HG02852 (cell line): ENCODE results near the gene FUT7.
"Not testable (repeated sequence)": the region's sequence is repeated elsewhere in the genome, so short reads cannot be mapped to it uniquely, and the experiment has no call there.

Source experiments
- ATAC-seq: cut with Tn5 transposase; IDR thresholded peaks from one replicate; pipeline ENCODE4 v1.9.1; 2021; ENCODE audit warnings: mild to moderate bottlenecking, moderate library complexity; ENCODE audit not compliant: unreplicated experiment

The FUT7 gene

DNA sequence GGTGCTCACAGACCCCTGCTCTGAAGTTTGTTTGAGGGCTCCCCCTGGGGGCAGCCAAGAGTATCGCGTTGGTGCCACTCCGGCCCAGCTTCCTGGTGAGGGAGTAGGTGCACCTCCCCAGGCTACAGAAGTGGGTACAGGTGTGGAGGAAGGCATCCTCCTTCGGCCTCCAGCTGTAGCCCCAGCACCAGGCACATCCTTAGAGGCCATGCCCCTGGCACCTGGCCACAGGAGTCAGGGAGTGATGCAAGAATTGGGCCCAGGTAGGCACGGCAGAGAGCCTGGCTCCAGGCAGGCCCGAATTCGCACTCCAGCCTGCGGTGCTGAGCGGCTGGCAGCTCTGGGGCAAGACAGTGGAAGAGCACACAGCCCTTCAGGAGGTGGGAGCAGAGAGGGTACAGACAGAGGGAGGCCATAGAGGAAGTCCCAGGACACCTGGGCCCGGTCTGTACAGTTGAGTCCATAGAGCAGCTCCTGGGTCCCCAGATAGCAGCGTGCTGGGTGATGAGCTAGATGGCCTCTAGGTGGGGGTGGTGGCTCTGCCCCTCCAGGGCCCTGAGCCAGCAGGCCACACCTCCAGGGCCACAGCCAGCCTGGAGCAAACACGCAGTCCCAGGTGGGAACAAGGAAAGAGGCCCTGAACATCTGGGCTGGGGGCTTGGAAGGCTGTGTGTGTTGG is 36.1 kb upstream of the FUT7 start:
- ATAC-seq: no peak

DNA sequence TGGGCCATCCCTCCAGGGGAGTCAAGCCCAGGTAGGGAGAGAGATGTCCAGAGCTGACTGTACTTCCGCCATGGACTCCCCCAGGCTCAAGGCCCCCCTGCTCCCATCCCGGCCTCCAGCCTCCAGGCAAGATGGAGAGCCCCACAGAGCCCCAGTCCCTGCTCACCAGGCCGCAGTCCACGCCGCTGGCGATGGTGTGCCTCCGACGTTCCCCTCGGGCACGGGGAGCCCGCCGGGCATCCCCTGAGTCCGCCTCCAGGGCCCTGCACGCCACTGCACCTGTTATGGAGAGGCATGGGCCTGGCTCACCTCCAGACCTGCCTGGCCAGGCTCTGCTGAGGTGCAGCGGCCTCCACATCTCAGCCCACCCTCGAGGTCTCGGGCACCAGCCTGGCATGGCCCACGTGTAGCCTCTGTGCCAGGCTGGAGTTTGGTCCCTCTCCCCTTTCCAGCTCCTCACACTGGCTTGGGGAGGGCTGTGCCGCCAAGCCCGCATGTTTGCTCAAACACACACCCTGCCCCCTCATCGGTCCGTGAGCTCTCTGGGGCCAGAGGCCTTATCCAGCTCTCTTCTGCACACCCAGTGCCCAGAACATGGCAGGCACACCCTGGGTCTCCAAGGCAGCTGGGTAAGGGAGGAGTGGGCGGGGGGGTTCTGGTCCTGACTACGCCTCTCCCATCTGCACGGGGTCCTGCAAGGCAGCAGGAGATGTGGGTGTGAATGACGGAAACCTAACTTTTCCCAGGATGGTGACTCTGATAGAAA is 34.4 kb upstream of the FUT7 start:
- ATAC-seq: no peak

DNA sequence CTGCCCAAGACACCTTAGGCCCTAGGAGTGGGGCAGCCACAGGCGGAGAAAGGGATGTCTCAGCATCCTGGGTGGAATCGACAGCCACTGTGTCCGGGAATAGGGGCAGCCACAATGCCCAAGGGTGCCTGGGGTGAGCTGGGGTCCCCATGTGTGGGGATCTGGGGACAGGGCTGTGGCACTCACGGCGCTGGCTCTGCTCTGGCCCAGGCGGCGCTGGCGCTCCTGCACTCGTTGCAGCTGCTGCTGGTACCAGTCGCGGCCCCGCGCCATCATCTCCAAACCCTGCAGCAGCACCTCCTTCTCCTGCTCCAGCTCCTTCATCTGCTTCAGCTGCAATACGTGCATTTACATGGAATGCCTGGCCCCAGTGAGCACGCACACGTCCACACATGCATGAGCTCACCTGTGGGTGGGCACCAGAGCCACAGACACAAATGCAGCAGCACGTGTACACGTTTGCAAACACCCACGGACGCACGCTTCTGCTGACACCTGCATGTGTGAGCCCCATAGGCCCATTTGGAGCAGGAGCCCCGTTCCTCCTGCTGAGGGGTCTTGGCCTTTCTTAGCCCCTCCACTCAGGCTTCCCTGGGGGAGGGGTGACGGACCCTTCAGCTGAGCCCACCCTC is 33.6 kb upstream of the FUT7 start:
- no peak for ATAC-seq

DNA sequence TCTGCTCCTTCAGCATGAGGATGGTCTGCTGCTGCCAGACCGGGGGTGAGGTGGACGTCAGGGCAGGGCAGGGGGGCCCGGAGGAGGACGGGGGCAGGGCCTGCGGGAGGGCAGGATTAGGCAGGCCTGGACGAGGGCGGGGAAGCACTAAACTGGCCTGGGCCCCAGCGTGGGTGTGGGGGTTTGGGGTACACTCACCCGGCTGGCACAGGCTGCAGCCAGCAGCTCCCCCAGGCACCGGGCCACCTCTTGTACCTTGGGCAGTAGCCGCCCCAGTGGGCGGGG is 32.9 kb upstream of the FUT7 start:
- no peak for ATAC-seq

DNA sequence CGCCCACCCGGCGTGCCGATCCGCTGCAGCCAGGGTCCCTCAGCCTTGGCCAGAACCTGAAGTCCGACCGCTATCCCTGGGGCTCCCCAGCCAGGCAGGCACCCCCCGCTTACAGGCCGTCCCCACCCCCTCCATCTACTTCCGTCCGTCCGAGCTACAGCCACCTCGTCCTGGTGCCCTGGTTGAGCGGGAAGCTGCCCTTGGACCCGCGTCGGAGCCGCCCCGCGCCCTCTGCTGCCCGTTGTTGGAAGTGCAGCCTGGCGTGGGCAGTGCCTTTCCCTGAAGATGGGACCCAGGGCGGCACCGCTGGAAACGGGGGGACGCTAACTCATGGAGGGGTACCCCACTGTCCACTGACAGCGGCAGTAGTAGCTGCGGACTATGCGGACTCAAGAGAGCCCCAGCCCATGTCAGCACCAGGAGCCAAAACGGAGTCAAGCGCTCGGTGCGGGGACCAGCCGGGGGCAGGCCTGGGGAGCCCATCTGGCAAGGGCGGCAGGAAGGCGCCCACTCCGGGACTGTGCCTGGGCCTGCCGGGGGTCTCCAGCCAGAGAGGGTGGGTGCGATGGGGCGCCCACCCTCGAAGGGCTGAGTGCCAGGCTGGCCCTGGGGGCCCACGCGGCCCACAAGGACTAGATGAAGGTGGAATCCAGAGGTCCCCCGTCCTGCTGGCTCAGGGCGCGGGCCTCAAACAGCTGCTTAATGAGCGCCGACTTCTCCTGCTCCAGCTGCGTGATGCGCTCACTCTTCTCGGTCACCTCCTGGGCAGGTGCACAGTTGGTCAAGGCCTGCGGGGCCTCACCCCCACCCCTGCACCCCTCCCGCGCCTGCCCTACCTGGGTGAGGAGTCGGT is 32.4 kb upstream of the FUT7 start:
- no peak for ATAC-seq

DNA sequence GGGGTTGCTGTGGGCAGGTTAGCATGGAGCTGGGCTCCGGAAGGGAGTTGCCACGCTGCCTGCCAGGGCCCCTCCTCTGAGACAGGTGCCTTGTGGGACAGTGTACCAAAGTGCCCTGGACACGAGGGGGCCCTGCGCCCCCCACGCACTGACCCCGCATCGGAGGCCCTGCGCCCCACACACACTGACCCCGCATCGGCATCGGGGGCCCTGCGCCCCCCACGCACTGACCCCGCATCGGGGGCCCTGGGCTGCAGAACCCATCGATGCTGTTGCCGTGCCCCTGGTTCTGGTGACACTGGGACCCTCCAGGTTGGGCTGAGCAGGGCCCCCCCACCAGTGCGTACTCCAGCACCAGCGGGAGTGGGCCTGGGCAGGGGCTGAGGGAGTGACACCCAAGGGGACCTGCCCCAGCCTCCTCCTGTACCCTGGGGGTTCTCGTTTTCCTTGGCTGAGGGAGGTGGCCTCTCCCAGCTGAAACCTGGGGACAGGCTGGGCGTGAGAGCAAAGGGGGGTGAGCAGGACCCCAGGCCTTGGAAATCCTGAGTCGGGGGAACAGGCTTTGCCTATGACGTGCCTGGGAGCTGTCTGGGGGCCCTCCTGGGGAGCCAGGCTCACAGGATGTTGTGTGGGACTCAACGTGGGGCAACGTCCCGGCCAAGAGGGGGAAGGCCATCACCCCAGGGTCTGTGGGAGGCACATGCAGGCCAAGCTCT is 31.6 kb upstream of the FUT7 start:
- no peak for ATAC-seq

DNA sequence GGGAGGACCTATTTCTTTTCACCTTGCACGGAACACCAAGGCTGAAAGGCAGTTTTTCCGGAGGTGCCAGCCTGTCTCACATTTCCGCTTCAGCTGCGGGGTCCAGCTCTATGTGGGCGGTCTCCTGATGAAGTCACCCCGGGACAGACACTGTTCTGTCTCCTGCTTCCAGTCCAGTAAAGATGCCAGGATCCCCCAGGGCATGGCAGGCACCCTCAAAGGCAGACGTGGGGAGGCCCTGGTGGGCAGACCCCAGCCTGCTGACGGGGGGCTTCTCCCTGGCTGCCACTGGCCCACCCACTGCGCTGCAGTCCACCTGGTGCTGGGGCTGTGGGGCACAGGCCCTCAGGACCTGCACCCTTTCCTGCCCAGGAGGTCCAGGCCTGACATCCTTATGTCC is 30.9 kb upstream of the FUT7 start:
- not testable (repeated sequence) for ATAC-seq

DNA sequence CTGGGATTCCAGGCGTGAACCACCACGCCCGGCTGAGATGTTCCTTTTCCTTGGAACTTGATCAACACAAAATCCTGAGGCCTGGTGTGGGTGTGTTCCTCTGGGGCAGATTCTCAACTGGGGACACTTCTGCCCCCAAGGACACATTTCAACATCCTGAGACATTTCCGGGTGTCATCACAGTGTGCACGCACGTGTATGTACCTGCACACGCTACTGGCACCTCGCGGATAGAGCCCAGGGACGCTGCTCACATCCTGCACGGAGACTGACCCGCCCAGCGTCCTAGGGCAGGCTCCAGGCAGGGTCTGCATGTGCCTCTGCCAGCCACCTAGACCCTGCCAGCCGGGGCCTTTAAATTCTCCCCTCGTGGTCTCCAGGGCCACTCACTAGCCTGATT is 30.5 kb upstream of the FUT7 start:
- no peak for ATAC-seq

DNA sequence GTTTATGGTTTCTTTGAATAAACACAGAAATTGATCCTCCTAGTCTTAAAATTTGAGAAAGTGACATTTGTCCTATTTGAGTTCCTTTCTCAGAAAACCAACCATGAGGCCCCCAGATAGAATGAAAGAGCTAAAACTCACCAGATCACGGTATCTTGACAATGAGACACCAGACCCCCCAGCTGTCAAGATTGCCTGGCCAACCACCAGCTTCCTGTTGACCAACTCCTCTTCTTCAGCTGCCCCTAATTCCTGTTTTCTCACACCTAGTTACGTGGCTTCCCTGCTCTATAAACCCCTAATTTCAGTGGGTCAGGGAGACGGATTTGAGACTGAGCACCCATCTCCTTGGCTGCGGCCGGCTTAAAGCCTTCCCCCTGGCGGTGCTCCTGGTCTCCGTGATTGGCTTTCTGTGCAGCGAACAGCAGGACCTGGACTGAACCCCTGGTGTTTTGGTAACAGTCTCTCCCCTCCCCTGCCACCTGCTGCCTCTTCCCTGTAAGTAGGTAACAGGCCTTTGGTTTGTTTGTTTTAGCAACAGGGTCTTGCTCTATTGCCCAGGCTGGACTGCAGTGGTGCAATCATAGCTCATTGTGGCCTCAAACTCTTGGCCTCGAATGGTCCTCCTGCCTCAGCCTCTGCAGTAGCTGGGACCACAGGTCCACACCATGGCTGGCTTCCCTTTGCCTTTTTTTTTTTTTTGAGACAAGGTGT is 26.8 kb upstream of the FUT7 start:
- no peak for ATAC-seq

DNA sequence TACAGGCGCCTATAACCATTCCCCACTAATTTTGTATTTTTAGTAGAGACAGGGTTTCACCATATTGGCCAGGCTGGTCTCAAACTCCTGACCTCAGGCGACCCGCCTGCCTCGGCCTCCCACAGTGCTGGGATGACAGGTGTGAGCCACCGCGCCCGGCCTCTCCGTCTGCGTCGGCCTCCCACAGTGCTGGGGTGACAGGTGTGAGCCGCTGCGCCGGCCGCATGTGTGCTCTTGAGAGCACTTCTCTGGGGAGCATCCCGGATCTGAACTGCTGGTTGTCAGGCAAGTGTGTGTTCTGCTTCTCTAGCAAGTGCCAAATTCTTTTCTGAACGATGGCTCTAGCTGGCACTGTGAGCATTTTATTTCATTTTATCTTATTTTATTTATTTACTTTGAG is 25.7 kb upstream of the FUT7 start:
- no peak for ATAC-seq

DNA sequence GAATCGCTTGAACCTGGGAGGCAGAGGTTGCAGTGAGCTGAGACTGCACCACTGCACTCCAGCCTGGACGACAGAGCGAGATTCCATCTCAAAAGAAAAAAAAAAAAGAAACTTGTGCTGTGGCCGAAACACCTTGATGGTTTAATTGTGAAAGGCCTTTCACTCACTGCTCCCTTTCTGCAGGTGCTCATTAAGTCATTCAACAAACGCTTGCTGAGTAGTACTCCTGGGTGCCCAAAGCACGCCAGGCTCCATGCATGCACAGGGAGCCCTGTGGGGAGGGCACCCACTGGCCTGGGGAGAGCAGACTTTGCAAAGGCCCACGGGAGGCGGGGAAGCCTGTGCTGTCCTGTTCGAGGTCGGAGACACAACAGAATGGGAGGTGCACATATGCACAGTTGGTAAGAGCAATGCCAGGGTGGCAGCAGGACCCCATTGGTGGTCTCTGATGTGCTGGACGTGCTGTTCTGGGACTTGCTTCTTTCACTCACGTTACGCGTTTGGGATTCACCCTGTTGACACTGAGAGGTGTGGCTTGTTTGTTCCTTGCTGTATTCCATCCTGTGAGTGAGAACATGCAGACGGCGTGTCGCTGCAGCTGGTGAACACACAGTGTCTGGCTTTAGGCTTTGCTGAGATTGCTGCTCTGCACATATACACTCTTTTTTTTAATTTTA is 25.0 kb upstream of the FUT7 start:
- no peak for ATAC-seq

DNA sequence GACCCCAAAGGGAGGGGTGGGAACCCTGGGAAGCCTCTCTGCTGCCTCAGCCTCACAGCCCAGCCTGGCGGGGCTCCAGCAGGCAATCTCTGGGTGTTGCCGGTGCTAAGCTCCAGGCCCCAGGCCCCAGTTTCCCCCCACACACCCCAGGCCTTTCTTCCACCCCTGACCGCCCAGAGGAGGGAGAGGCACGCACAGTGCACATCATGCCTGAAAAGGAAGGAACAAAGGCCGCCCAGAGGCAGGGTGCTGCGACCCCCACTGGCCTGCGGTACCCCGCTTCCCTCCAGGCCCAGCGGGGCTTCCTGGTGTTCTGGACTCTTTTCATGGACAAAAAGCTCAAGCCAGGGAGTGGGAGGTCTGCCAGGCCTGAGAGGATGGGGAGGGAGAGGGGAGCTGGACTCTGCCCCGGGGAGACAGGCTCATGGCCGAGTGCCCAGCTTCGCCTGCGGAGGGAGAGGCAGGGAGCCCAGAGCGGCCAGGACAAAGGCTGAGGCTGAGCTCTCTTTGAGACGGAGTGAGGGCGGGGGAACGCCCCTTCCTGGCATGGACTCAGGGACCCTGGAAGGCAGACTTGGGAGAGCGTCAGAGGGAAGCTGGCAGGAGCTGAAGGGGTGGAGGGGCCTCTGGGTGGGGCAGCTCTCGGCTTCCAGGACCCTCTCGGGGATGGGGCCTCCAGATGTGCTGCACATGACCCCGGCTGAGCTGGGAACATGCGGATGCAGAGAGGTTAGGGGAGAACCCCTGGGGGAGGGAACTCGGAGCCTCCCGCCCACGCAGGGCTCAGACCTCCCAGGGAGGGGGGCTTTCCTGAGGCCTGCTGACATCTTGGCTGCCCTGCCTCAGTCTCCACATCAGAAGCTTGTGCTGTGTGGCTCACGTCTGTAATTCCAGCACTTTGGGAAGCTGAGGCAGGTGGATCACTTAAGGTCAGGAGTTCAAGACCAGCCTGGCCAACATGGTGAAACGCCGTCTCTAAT is 23.8 kb upstream of the FUT7 start:
- no peak for ATAC-seq

DNA sequence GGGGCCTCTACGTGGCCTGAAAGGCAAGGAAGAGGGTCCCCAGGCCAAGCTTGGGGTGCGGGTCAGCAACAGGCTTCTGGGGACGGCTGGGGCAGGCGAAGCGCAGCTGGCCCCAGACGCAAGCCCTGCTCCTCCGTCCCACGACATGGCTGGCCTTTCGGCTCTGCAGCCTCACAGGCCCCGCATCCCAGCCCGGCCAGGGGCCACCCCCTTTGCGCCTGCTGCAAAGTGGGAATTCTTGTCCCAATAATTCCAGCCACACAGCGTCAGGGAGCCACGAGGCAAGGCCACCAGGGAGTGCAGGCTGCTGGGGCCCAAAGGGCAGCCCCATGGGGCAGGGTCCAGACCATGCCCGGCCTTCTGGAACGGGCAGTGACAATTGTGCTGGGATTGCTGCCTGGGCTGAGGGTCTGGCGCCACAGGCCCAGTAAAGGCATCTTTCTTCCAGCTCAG is 23.1 kb upstream of the FUT7 start:
- no peak for ATAC-seq

DNA sequence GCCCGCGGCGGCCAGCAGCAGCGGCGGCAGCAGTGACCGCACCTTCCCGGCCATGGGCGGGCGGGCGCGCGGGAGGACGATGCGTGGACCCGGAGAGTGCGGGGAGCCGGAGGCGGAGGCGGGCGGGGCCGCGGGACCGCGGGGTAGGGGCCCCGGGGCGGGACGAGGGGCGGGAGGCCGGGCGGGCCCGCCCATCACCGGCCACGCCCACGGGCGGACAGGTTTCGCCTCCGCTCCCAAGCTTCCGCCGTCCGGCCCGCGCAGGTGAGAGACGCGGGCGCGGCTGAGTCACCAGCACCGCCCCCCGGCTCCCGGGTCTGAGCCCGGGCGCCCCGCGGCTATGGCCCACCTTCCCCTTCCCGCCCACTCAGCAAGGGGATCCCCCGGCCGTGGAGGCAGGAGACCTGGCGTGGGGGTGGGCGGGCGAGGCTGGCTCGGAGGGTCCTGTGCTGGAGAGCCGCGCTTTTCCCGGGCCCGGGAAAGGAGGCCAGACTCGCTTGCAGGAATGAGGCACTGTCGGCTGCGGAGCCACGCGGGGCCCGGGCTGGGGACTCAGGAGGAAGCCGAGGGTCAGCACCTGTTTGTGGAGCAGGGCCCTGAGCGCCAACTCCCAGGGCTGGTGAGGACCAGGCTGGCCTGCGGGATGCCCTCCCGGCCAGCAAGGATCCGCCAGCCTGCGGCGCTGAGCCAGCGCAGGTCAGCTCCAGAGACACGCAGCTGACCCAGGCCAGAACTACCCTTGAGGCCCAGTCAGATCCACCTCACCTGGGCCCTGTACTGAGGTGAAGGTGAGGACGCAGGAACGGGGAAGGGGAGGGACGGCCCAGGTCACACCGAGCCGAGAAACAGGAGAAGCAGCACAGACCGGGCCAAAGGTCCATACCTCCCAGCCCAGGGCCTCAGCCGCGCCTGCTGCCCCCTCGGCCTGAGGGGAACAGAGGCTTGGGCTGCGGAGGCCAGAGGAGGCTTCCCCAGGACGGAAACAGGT is 22.4 kb upstream of the FUT7 start, which contains the start of gene ENTPD2:
TSS of gene ENTPD2 (minus strand) at position 118 of the 988 bp plus-strand sequence. CDS start at position 54, 64 bp downstream.
- no peak for ATAC-seq

DNA sequence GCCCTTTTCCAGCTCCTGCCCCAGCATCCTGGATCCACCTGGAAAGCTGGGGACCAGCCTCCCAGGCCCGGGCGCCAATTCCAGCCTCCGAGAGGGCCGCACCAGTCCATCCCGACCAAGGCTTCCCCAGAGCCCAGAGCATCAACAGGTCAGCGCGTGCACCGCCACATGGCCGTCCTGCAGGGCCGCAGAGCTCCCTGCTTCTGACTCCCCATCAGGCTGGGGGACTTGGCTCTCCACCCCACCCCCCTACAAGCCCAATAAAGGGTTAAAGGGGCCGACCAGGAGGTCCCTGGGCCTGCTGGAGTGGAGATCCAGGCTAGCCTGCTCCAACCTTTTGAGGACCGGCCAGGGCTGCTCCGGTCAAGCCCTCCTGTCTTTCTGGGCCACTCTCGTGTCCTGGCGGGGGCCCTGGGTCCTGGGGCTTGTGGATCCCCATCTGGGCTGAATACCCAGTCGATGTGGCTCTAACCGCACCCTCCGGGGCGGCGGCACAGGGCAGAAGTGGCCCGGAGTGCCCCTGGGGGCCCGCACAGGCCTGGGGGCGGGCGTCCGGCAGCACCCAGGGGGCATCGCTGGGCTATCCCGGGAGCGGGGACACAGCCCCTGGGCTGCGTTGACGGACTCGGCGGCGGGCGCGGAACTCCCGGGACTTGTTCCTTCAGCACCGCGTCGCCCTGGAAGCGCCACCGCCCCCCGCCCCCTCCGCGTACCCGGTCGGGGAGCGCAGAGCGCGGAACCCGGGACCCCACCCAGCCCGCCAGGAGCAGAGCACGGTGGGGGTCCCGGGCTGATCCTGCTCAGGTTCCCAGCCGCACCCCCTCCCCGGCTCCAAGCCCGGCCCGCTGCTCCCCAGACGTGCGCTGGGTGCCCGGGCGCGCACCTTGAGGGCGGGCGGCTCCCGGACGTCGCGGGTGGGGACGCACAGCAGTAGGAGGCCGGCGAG is 21.4 kb upstream of the FUT7 start:
- ATAC-seq: no peak

DNA sequence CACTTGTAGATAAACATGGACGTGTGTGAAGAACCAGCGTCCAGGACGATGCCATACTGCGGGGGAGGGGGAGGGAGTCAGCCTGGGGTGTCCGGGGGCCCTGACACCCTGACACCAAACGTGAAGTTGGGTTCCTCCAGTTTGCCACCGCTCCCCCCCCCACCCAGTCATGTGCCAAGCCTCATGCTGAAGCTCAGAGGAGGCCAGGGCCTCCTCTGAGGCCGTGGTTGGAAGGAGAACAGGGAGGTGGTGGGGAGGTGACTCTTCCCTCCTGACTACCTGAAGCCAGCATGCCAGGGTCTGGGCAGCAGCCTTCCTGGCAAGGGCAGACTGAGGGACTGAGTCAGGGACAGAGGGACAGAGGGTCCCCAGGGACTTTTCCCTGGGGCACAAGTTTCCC is 20.4 kb upstream of the FUT7 start:
- ATAC-seq: no peak
